Testis (tissue), 2 donors: ENCODE measurements around the gene ALCAM.
"Not testable (repeated sequence)": the region's sequence is repeated elsewhere in the genome, so short reads cannot be mapped to it uniquely, and the experiment has no call there.

Experiments
- CTCF ChIP-seq, 3 experiments: fragments of 450-650 bp in 2 of 3; fragments of 200-600 bp in 1 of 3; sonication (generic) in 1 of 3; IDR thresholded peaks; one replicate each; pipeline ENCODE4 v1.5.1; 2016 to 2019; ENCODE audit warnings: antibody characterized with exemption in 3 of 3, mild to moderate bottlenecking in 2 of 3, moderate library complexity in 1 of 3
- POLR2A ChIP-seq: fragments of 450-650 bp; IDR thresholded peaks from one replicate; pipeline ENCODE4 v1.6.1; 2017; ENCODE audit warnings: antibody characterized with exemption, mild to moderate bottlenecking, moderate library complexity

GRCh38 chr3:105392598-105392997 is 25.9 kb downstream of the ALCAM start:
- TF ChIP-seq CTCF (IDR thresholded peaks at IDR 0.05); POLR2A: not testable (repeated sequence)
